ENCODE measurements around the gene ANKH.

DNA sequence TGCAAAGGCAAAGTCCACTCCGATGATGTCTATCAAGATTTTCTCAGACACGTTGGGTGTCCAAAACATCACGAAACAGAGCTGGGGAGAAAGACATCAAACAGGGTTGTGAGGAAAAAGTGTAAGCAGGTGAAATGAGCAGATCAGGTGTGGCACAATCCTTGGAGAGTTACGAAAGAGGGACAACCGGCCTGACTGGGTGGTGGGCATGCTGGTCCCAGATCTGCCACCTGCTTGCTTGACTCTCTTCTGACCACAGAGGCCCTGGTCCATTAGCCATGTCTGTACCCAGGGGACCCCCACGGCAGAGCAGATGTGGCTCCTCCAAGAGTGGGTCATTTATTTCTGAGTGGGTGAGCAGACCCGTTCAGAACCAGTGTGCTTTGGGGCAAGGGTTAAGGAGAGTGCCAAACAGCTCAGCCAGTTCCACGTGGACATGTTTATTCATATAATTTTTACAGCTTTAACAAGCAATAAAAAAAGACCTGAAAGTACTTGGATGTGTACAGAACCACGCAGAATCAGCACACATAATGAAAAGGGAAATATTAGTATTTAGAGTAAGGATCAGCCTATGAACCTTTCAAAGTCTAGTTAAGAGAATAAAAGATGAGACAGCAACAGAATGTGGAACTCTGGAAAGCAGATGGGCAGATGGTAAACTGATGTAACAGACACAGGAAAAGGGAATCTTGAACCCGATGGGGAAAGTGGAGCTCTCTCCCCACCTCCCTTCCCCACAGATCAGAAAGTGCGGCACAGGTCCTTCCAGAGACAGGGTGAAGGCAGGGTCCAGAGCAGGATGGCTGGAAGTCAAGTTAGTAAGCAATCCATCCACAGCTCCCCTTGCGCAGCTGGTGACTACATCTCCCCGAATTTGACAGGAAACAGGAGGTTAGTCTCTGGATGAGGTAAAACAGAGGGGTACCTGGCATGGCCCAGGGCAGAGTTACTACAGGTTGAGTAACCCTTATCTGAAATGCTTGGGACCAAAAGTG, 154.5 kb downstream of the ANKH start:
- TF ChIP-seq YY1 (IDR thresholded peaks at IDR 0.05; ENCODE audit: insufficient read depth, insufficient read length), result no peak
- TF ChIP-seq ZNF274 (IDR thresholded peaks at IDR 0.05; ENCODE audit: low read depth, low read length), result no peak
